Measurements from ENCODE around the gene MAPK1IP1L. TPM values are rescaled to one million over a fixed set of nuclear protein-coding genes. Genes with fewer than 3 reads are reported as not detected.
A peak's percentile ranks its signal among the peaks of the same experiment; 100 is the strongest.
"Not testable (repeated sequence)": the region's sequence is repeated elsewhere in the genome, so short reads cannot be mapped to it uniquely, and the experiment has no call there.

Gene MAPK1IP1L
- total RNA-seq, 4 donors from 2014 or later, result 49.9 to 91.4 (median 68.0) TPM

DNA sequence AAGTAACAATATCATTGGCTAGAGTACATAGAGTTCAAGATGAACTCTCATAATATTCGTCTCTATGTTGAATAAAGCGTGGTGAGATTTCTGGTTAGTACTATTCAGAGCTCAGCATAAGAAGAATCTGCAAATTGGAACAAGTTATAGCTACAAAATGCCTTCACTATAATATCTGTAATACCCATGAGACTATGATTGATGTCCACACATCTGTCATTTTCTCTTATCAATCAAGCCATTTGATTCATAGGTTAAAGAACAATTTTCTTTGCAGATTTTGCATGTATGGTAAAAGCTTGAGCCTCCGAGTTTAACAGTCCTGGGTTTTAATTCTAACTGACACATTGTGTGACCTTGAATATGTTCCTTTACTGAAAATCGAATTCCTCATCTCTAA lies 23.0 kb upstream of the MAPK1IP1L start:
- Histone ChIP-seq H3K4me1 (peaks cover 25 to 29% of the 10 kb centered on the region in 2 donors), H3K4me3 (peak overlapping the region in 1 of 4 donors; percentile 75), H3K27me3 (no peaks in the 10 kb centered on the region)

GRCh38 chr14:55031190-55031589 lies 20.3 kb upstream of the MAPK1IP1L start:
- in situ Hi-C loops (cut with MboI; ENCODE audit: low sequenced_read_pairs in 4 of 4), result no loop called here
- H3K4me3 ChIP-seq, result no peak overlapping the region
- peaks cover 22 to 30% of the 10 kb centered on the region in 2 donors for H3K4me1 ChIP-seq

More for the DNA sequence above, 23.0 kb upstream of the MAPK1IP1L start:
- in situ Hi-C loops (cut with MboI; ENCODE audit: low sequenced_read_pairs in 4 of 4) (no loop called here), intact Hi-C loops (cut with DNase I; ENCODE audit: low total_unique reads) (loop anchor here (10.0 kb wide), 1 partner anchor 124 kb away; the partner anchor contains the start of gene GCH1)
- Histone ChIP-seq H3K27ac (peak overlapping the region in 1 of 4 donors; percentile 84), H3K9me3 (no peaks in the 10 kb centered on the region), H3K36me3 (peaks cover 0 to 4% of the 10 kb centered on the region in 2 donors)
- DNase-seq, result no peak
- TF ChIP-seq CTCF (IDR thresholded peaks at IDR 0.05 in 4 of 5, conservative IDR thresholded peaks at IDR 0.05 in 1 of 5), result no peak
- no peak for TF ChIP-seq POLR2A (IDR thresholded peaks at IDR 0.05)
- no peak for ATAC-seq

GRCh38 chr14:55037995-55038394 lies 13.5 kb upstream of the MAPK1IP1L start:
- H3K27ac ChIP-seq; H3K27me3 ChIP-seq; intact Hi-C loops (cut with DNase I; ENCODE audit: low total_unique reads); ATAC-seq; H3K4me3 ChIP-seq; H3K4me1 ChIP-seq; H3K9me3 ChIP-seq; in situ Hi-C loops (cut with MboI; ENCODE audit: low sequenced_read_pairs in 4 of 4); DNase-seq: not testable (repeated sequence)
- peaks cover 0 to 13% of the 10 kb centered on the region in 2 donors for H3K36me3 ChIP-seq

More at GRCh38 chr14:55031190-55031589, 20.3 kb upstream of the MAPK1IP1L start:
- Histone ChIP-seq H3K27ac (peak overlapping the region in 1 of 4 donors; percentile 9), H3K9me3 (no peaks in the 10 kb centered on the region), H3K27me3 (no peaks in the 10 kb centered on the region), H3K36me3 (peaks cover 0 to 11% of the 10 kb centered on the region in 2 donors)
- ATAC-seq, result no peak
- TF ChIP-seq CTCF (IDR thresholded peaks at IDR 0.05 in 4 of 5, conservative IDR thresholded peaks at IDR 0.05 in 1 of 5), result no peak
- no peak for TF ChIP-seq POLR2A (IDR thresholded peaks at IDR 0.05)
- no peak for DNase-seq
- intact Hi-C loops (cut with DNase I; ENCODE audit: low total_unique reads), result no loop called here

DNA sequence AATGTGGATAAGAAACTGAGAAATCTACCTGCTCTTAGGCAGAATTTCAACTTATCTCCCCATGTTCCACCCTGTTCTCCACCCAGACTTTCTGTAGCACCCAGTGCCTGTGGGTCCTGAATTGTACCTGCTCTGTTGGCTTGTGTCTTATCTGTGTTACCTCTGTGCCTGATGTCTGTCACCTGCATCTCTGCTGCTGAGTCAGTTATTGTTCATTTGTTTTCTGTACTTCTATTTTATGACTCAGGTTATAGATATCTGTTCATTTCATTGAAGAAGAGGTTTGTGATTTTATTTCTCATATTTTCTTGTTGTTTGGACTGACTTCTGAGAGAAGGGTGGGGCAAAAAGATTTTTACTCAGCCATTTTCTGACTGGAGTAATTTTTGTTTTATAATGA lies 12.7 kb upstream of the MAPK1IP1L start:
- H3K9me3 ChIP-seq, result no peaks in the 10 kb centered on the region
- H3K4me3 ChIP-seq, result no peak overlapping the region
- in situ Hi-C loops (cut with MboI; ENCODE audit: low sequenced_read_pairs in 4 of 4) (no loop called here), intact Hi-C loops (cut with DNase I; ENCODE audit: low total_unique reads) (no loop called here)
- no peaks in the 10 kb centered on the region for H3K27me3 ChIP-seq
- H3K27ac ChIP-seq, result no peak overlapping the region
- H3K4me1 ChIP-seq, result peaks cover 0 to 4% of the 10 kb centered on the region in 2 donors
- H3K36me3 ChIP-seq, result peaks cover 0 to 14% of the 10 kb centered on the region in 2 donors
- DNase-seq (no peak), ATAC-seq (no peak)
- TF ChIP-seq CTCF (IDR thresholded peaks at IDR 0.05 in 4 of 5, conservative IDR thresholded peaks at IDR 0.05 in 1 of 5) (no peak), POLR2A (IDR thresholded peaks at IDR 0.05) (no peak)

GRCh38 chr14:55043528-55043927 lies 7.9 kb upstream of the MAPK1IP1L start:
- Histone ChIP-seq H3K4me1 (no peaks in the 10 kb centered on the region), H3K27ac (no peak overlapping the region), H3K27me3 (no peaks in the 10 kb centered on the region), H3K4me3 (no peak overlapping the region), H3K36me3 (peaks cover 0 to 22% of the 10 kb centered on the region in 2 donors), H3K9me3 (no peaks in the 10 kb centered on the region)
- in situ Hi-C loops (cut with MboI; ENCODE audit: low sequenced_read_pairs in 4 of 4) (no loop called here), intact Hi-C loops (cut with DNase I; ENCODE audit: low total_unique reads) (no loop called here)
- DNase-seq (no peak), ATAC-seq (no peak)
- TF ChIP-seq POLR2A (IDR thresholded peaks at IDR 0.05) (no peak), CTCF (IDR thresholded peaks at IDR 0.05 in 4 of 5, conservative IDR thresholded peaks at IDR 0.05 in 1 of 5) (no peak)

Data from gastrocnemius medialis (tissue), 4 donors.